Muscle layer of duodenum (tissue), 2 donors: ENCODE measurements around the gene HSPB6.
A peak's percentile ranks its signal among the peaks of the same experiment; 100 is the strongest.

ENCODE experiments used
- H3K27ac ChIP-seq: one replicate; pipeline ENCODE4 v1.7.0; 2013; ENCODE audit warnings: mild to moderate bottlenecking, low read length
- H3K27me3 ChIP-seq: one replicate; pipeline ENCODE4 v1.7.0; 2013; ENCODE audit warnings: low read depth, mild to moderate bottlenecking, control low read depth, low read length
- H3K36me3 ChIP-seq, 2 donors: one replicate each; pipeline ENCODE4 v1.7.0; 2013; ENCODE audit warnings: low read length in 2 of 2, control low read depth in 1 of 2, mild to moderate bottlenecking in 1 of 2; ENCODE audit not compliant: insufficient read depth in 2 of 2, control insufficient read depth in 1 of 2
- H3K4me1 ChIP-seq, 2 donors: one replicate each; pipeline ENCODE4 v1.7.0; 2013; ENCODE audit warnings: low read length in 2 of 2, mild to moderate bottlenecking in 2 of 2, control low read depth in 1 of 2, moderate library complexity in 1 of 2; ENCODE audit not compliant: insufficient read depth in 2 of 2, control insufficient read depth in 1 of 2
- H3K4me3 ChIP-seq, 2 donors: one replicate each; pipeline ENCODE4 v1.7.0; 2013; ENCODE audit warnings: low read length in 2 of 2, low read depth in 1 of 2, mild to moderate bottlenecking in 1 of 2
- H3K9me3 ChIP-seq, 2 donors: one replicate each; pipeline ENCODE4 v1.7.0; 2013; ENCODE audit warnings: low read length in 2 of 2, control low read depth in 1 of 2, mild to moderate bottlenecking in 1 of 2; ENCODE audit not compliant: control insufficient read depth in 1 of 2
- donor health status: healthy.

The HSPB6 gene

GRCh38 chr19:35757749-35758608 is 1.1 kb upstream of the HSPB6 start, which contains the start of gene PROSER3:
Gene PROSER3 (plus strand): TSS chr19:35758176. CDS start chr19:35758216, 40 bp downstream.
- H3K36me3 ChIP-seq: peaks cover 13 to 32% of the 10 kb centered on the region in 2 donors

DNA sequence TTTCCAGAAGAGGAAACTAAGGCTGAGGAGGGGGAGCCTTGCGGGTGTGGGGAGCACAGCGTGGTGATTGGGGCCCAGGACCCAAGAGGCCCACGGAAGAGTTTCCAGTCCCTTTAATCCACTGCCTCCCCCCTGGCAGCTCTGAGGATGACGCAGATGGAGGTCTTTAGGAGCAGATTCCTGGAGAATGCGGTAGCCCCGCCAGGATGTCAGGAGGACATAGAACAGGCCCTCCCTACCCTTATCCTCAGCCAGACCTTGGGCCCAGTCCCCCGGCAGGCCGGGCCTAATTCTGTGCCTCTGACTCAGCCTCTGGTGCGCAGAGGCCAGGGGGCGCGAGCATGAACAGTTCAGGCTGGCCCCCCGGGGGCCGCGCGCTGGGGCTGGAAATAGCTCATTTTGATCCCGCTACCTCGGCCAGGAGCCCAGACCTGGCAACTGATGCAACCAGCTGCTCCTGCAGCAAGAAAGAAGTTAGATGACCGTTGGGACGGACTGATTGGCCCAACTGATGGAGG is 461 bp upstream of the HSPB6 start:
- H3K36me3 ChIP-seq: peaks cover 17 to 36% of the 10 kb centered on the region in 2 donors
- H3K4me1 ChIP-seq: peaks cover 4 to 46% of the 10 kb centered on the region in 2 donors

More at GRCh38 chr19:35757749-35758608, 1.1 kb upstream of the HSPB6 start, which contains the start of gene PROSER3:
- H3K4me1 ChIP-seq: peaks cover 4 to 46% of the 10 kb centered on the region in 2 donors
- H3K27ac ChIP-seq: peak within 1 kb of the TSS; percentile 100
- H3K9me3 ChIP-seq: no peaks in the 10 kb centered on the region
- H3K4me3 ChIP-seq: peak within 1 kb of the TSS; percentile 93 to 99
- H3K27me3 ChIP-seq: no peaks in the 10 kb centered on the region

DNA sequence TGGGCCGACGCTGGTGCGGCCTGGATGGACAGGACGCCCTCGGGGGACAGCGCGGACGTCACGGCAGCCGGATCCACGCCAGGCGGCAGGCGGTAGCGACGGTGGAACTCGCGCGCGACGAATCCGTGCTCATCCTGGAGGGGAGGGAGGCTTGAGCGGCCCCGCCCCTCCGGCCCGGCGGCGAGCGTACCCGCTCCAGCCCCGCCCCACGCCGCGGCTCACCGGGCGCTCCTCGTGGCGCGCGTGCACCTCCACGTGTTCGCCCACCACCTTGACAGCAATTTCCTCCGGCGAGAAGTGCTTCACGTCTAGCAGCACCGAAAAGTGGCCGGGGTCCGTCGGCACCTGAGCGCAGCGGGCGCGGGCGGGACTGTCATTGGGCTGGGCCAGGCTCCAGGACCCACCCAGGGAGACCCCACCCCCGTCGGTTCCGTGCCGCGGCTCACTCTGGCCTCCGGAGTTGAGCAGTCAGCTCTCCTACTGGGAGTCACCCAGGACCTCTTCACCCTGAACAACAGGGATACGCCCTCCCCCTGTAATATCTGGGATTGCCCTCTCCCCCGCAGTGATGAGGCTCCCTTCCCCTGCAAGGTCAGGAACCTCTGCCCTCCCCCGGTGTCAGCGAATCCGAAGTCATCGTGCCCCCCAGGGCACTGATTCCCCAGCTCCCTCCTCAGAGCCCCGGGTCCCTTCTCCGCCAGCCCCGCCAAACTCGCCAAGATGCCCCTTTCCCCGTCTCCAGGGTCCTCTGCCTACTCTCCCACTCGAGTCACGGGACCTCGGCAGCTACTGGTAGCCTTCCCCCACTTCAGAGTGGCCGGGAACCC is 1.1 kb downstream of the HSPB6 start:
- no peaks in the 10 kb centered on the region for H3K9me3 ChIP-seq
- no peaks in the 10 kb centered on the region for H3K27me3 ChIP-seq
- peak overlapping the region; percentile 100 for H3K27ac ChIP-seq
- peak overlapping the region; percentile 67 to 93 for H3K4me3 ChIP-seq
- H3K4me1 ChIP-seq: peaks cover 4 to 46% of the 10 kb centered on the region in 2 donors
- H3K36me3 ChIP-seq: peaks cover 13 to 35% of the 10 kb centered on the region in 2 donors

More for the DNA sequence above, 461 bp upstream of the HSPB6 start:
- H3K4me3 ChIP-seq: peak overlapping the region; percentile 93 to 99
- peak overlapping the region; percentile 100 for H3K27ac ChIP-seq
- H3K9me3 ChIP-seq: no peaks in the 10 kb centered on the region
- no peaks in the 10 kb centered on the region for H3K27me3 ChIP-seq

- peaks cover 4 to 46% of the 10 kb centered on the region in 2 donors for H3K4me1 ChIP-seq
- no peaks in the 10 kb centered on the region for H3K9me3 ChIP-seq
- H3K36me3 ChIP-seq: peaks cover 13 to 32% of the 10 kb centered on the region in 2 donors
- H3K27ac ChIP-seq: peak overlapping the region; percentile 63
- H3K27me3 ChIP-seq: no peaks in the 10 kb centered on the region
- H3K4me3 ChIP-seq: peak overlapping the region; percentile 30 to 93
Observed at GRCh38 chr19:35755131-35755549, 1.7 kb downstream of the HSPB6 start.

DNA sequence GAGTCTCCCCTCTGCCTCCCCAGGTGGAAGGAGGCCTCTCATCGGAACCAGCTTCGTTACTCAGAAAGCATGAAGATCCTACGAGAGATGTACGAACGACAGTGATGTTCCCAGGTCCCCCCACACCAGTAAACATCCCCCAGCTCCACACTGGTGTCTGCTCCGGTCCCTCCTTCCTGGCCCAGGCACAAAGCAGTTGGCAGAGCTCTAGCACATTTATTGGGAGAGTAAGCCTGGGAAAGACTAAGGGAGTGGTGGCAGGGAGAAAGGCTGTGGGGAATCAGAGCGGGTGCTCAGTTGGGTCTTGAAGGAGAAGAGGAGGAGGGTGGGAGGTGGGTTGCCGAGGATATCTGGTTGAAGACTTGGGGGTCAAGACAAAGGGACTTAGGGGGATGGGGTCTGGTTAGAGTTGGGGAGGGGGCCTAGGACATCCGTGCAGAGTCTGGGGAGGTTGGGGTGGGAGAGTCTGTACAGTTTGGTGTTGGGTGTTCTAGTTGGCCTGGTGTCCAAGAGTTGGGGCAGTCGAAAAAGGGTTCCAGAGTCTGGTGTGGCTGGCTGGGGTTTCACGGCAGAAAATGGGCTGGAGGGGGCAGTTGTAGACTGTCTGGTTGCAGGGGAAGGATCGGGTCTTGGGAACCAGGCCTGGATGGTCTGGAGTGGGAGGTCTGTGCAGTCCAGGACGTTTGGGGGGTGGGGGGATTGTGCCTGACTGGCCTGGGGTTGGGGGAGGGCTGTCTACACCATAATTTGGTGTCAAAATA is 2.3 kb downstream of the HSPB6 start:
- no peaks in the 10 kb centered on the region for H3K9me3 ChIP-seq
- peaks cover 13 to 32% of the 10 kb centered on the region in 2 donors for H3K36me3 ChIP-seq
- H3K27ac ChIP-seq: peak overlapping the region; percentile 63
- peak overlapping the region in 1 of 2 donors; percentile 93 for H3K4me3 ChIP-seq
- H3K27me3 ChIP-seq: no peaks in the 10 kb centered on the region
- peaks cover 4 to 46% of the 10 kb centered on the region in 2 donors for H3K4me1 ChIP-seq

GRCh38 chr19:35753634-35754369 is 3.0 kb downstream of the HSPB6 start:
- H3K9me3 ChIP-seq: no peaks in the 10 kb centered on the region
- H3K27me3 ChIP-seq: no peaks in the 10 kb centered on the region
- H3K27ac ChIP-seq: no peak overlapping the region
- H3K36me3 ChIP-seq: peaks cover 13 to 32% of the 10 kb centered on the region in 2 donors
- peaks cover 4 to 45% of the 10 kb centered on the region in 2 donors for H3K4me1 ChIP-seq
- H3K4me3 ChIP-seq: no peak overlapping the region

GRCh38 chr19:35752746-35753350 is 4.0 kb downstream of the HSPB6 start:
- Histone ChIP-seq H3K27me3 (no peaks in the 10 kb centered on the region), H3K36me3 (peaks cover 13 to 32% of the 10 kb centered on the region in 2 donors), H3K9me3 (no peaks in the 10 kb centered on the region), H3K4me3 (no peak overlapping the region), H3K27ac (no peak overlapping the region), H3K4me1 (peaks cover 4 to 43% of the 10 kb centered on the region in 2 donors)

GRCh38 chr19:35751839-35752745 is 4.7 kb downstream of the HSPB6 start:
- Histone ChIP-seq H3K36me3 (peaks cover 13 to 30% of the 10 kb centered on the region in 2 donors), H3K4me1 (peaks cover 3 to 42% of the 10 kb centered on the region in 2 donors), H3K27me3 (no peaks in the 10 kb centered on the region), H3K9me3 (no peaks in the 10 kb centered on the region), H3K4me3 (no peak overlapping the region), H3K27ac (no peak overlapping the region)

DNA sequence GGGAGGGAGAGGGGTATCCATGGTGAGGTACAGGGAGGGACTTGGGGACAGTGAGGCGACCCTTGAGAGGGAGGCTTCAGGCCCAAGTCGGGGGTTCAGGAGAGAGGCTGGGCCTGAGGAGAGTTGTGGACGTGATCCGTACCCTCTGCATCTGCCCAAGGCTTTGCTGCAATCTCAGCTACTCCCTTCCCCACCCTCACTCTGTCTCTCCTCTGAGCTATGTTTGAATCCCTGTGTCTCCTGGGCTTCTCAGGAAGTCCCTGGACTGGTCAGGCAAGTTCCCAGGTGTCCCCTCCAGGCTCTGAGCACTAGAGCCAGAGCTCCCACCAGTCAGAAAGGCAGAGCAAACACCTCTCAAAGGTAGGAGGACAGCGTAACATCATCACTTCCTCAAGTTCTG is 6.7 kb downstream of the HSPB6 start:
- H3K27ac ChIP-seq: no peak overlapping the region
- peaks cover 13 to 28% of the 10 kb centered on the region in 2 donors for H3K36me3 ChIP-seq
- no peaks in the 10 kb centered on the region for H3K9me3 ChIP-seq
- H3K27me3 ChIP-seq: no peaks in the 10 kb centered on the region
- H3K4me3 ChIP-seq: no peak overlapping the region
- H3K4me1 ChIP-seq: peaks cover 5 to 47% of the 10 kb centered on the region in 2 donors
